HCT116 (cell line): ENCODE data around the gene ATG3.
"Not testable (repeated sequence)": the region's sequence is repeated elsewhere in the genome, so short reads cannot be mapped to it uniquely, and the experiment has no call there.

ENCODE experiments used
- ATF3 ChIP-seq: IDR thresholded peaks from 2 replicates; pipeline ENCODE4 v1.6.1; 2012
- EZH2 ChIP-seq: fragments of 200-600 bp; sonication (generic); IDR thresholded peaks from 2 replicates; pipeline ENCODE4 v1.6.1; 2017; ENCODE audit warnings: antibody characterized with exemption, mixed run types
- EZH2phosphoT487 ChIP-seq: fragments of 200-600 bp; IDR thresholded peaks from 2 replicates; pipeline ENCODE4 v1.6.1; 2018; ENCODE audit warnings: antibody characterized with exemption, borderline replicate concordance
- POLR2A ChIP-seq: IDR thresholded peaks from 2 replicates; pipeline ENCODE4 v1.7.0; 2011; ENCODE audit warnings: borderline replicate concordance; ENCODE audit not compliant: insufficient read depth, insufficient read length; ENCODE audit errors: extremely low read depth
- SIN3A ChIP-seq: IDR thresholded peaks from 2 replicates; pipeline ENCODE4 v1.6.1; 2012; ENCODE audit warnings: low read depth
- ZNF274 ChIP-seq: fragments of 200-500 bp; sonication (Bioruptor generic); IDR thresholded peaks from 2 replicates; pipeline ENCODE4 v1.6.1; 2014; ENCODE audit warnings: mild to moderate bottlenecking, low read depth, low read length, inconsistent platforms
- TF ChIP-seq, protein P1 (sequence below), 3 experiments: fragments of 200-600 bp in 1 of 3; sonication (generic) in 1 of 3; IDR thresholded peaks in 2 of 3; conservative IDR thresholded peaks in 1 of 3; 2 replicates each; pipeline ENCODE4 v1.5.1; 2012 to 2017; ENCODE audit warnings: low read depth in 2 of 3, low read length in 2 of 3, antibody characterized with exemption in 1 of 3, borderline replicate concordance in 1 of 3, control low read depth in 1 of 3, mild to moderate bottlenecking in 1 of 3, mixed read lengths in 1 of 3, mixed run types in 1 of 3, moderate library complexity in 1 of 3; ENCODE audit not compliant: insufficient read depth in 1 of 3

- TF ChIP-seq, protein P1, sequence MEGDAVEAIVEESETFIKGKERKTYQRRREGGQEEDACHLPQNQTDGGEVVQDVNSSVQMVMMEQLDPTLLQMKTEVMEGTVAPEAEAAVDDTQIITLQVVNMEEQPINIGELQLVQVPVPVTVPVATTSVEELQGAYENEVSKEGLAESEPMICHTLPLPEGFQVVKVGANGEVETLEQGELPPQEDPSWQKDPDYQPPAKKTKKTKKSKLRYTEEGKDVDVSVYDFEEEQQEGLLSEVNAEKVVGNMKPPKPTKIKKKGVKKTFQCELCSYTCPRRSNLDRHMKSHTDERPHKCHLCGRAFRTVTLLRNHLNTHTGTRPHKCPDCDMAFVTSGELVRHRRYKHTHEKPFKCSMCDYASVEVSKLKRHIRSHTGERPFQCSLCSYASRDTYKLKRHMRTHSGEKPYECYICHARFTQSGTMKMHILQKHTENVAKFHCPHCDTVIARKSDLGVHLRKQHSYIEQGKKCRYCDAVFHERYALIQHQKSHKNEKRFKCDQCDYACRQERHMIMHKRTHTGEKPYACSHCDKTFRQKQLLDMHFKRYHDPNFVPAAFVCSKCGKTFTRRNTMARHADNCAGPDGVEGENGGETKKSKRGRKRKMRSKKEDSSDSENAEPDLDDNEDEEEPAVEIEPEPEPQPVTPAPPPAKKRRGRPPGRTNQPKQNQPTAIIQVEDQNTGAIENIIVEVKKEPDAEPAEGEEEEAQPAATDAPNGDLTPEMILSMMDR (IDR thresholded peaks at IDR 0.05 in 2 of 3, conservative IDR thresholded peaks at IDR 0.05 in 1 of 3; ENCODE audit: borderline replicate concordance in 1 of 3, insufficient read depth in 1 of 3, low read depth in 2 of 3, low read length in 2 of 3): not testable (repeated sequence)
- not testable (repeated sequence) for TF ChIP-seq POLR2A, EZH2, SIN3A, EZH2phosphoT487, ATF3, ZNF274
Observed at GRCh38 chr3:112494448-112494767, 67.4 kb downstream of the ATG3 start.
